HEK293 (cell line): ENCODE measurements around the gene DNTTIP2.

Source experiments
- EGR2 ChIP-seq: fragments of 450-650 bp; formaldehyde crosslinking; IDR thresholded peaks from 2 replicates; pipeline ENCODE4 v1.5.1; 2016; ENCODE audit warnings: low read depth, missing biosample characterization, missing genetic modification characterization
- GLIS1 ChIP-seq: fragments of 450-650 bp; formaldehyde crosslinking; IDR thresholded peaks from 2 replicates; pipeline ENCODE4 v1.5.1; 2016; ENCODE audit warnings: missing biosample characterization, missing genetic modification characterization
- GLIS2 ChIP-seq: fragments of 450-650 bp; formaldehyde crosslinking; IDR thresholded peaks from 2 replicates; pipeline ENCODE4 v1.5.1; 2016; ENCODE audit warnings: missing biosample characterization, missing genetic modification characterization
- HOXA7 ChIP-seq: sonication (generic); formaldehyde crosslinking; IDR thresholded peaks from 2 replicates; pipeline ENCODE4 v1.8.1; 2022; ENCODE audit warnings: missing genetic modification reagents, borderline replicate concordance
- HOXD13 ChIP-seq: sonication (generic); formaldehyde crosslinking; IDR thresholded peaks from 2 replicates; pipeline ENCODE4 v1.8.0; 2022; ENCODE audit warnings: missing genetic modification reagents, borderline replicate concordance
- MZF1 ChIP-seq: fragments of 450-650 bp; formaldehyde crosslinking; IDR thresholded peaks from 2 replicates; pipeline ENCODE4 v1.5.1; 2017; ENCODE audit warnings: missing biosample characterization, missing genetic modification characterization, borderline replicate concordance
- PATZ1 ChIP-seq: fragments of 450-650 bp; formaldehyde crosslinking; IDR thresholded peaks from 2 replicates; pipeline ENCODE4 v1.5.1; 2016; ENCODE audit warnings: missing biosample characterization, missing genetic modification characterization
- PRDM6 ChIP-seq: fragments of 450-650 bp; formaldehyde crosslinking; IDR thresholded peaks from 2 replicates; pipeline ENCODE4 v1.5.1; 2017; ENCODE audit warnings: missing biosample characterization, missing genetic modification characterization
- WT1 ChIP-seq: fragments of 450-650 bp; formaldehyde crosslinking; IDR thresholded peaks from 2 replicates; pipeline ENCODE4 v1.5.1; 2016; ENCODE audit warnings: missing biosample characterization, missing genetic modification characterization
- ZBTB21 ChIP-seq: fragments of 450-650 bp; formaldehyde crosslinking; IDR thresholded peaks from 2 replicates; pipeline ENCODE4 v1.5.1; 2017; ENCODE audit warnings: missing biosample characterization, missing genetic modification characterization
- ZBTB7A ChIP-seq: fragments of 450-650 bp; formaldehyde crosslinking; IDR thresholded peaks from 2 replicates; pipeline ENCODE4 v1.5.1; 2016; ENCODE audit warnings: low read depth, missing biosample characterization, missing genetic modification characterization
- ZNF121 ChIP-seq: fragments of 450-650 bp; formaldehyde crosslinking; IDR thresholded peaks from 2 replicates; pipeline ENCODE4 v1.5.1; 2016; ENCODE audit warnings: missing biosample characterization, missing genetic modification characterization
- ZNF140 ChIP-seq: fragments of 450-650 bp; formaldehyde crosslinking; IDR thresholded peaks from 2 replicates; pipeline ENCODE4 v1.5.1; 2016; ENCODE audit warnings: missing biosample characterization, missing genetic modification characterization
- ZNF157 ChIP-seq: fragments of 450-650 bp; formaldehyde crosslinking; IDR thresholded peaks from 2 replicates; pipeline ENCODE4 v1.5.1; 2016; ENCODE audit warnings: missing biosample characterization, missing genetic modification characterization
- ZNF16 ChIP-seq: fragments of 450-650 bp; formaldehyde crosslinking; IDR thresholded peaks from 2 replicates; pipeline ENCODE4 v1.5.1; 2016; ENCODE audit warnings: low read depth, missing biosample characterization, missing genetic modification characterization
- ZNF175 ChIP-seq: fragments of 450-650 bp; formaldehyde crosslinking; IDR thresholded peaks from 2 replicates; pipeline ENCODE4 v1.5.1; 2016; ENCODE audit warnings: missing biosample characterization, missing genetic modification characterization
- ZNF202 ChIP-seq: fragments of 450-650 bp; formaldehyde crosslinking; IDR thresholded peaks from 2 replicates; pipeline ENCODE4 v1.5.1; 2016; ENCODE audit warnings: missing biosample characterization, missing genetic modification characterization, borderline replicate concordance
- ZNF26 ChIP-seq: fragments of 450-650 bp; formaldehyde crosslinking; IDR thresholded peaks from 2 replicates; pipeline ENCODE4 v1.5.1; 2016; ENCODE audit warnings: missing biosample characterization, missing genetic modification characterization
- ZNF341 ChIP-seq: fragments of 450-650 bp; formaldehyde crosslinking; IDR thresholded peaks from 2 replicates; pipeline ENCODE4; 2016; ENCODE audit warnings: low read depth, missing biosample characterization, missing genetic modification characterization
- ZNF354C ChIP-seq: fragments of 450-650 bp; formaldehyde crosslinking; IDR thresholded peaks from 2 replicates; pipeline ENCODE4 v1.5.1; 2016; ENCODE audit warnings: missing biosample characterization, missing genetic modification characterization, low read depth, borderline replicate concordance
- ZNF433 ChIP-seq: fragments of 450-650 bp; formaldehyde crosslinking; IDR thresholded peaks from 2 replicates; pipeline ENCODE4 v1.5.1; 2016; ENCODE audit warnings: missing biosample characterization, missing genetic modification characterization, low read depth
- ZNF488 ChIP-seq: fragments of 450-650 bp; formaldehyde crosslinking; IDR thresholded peaks from 2 replicates; pipeline ENCODE4 v1.5.1; 2016; ENCODE audit warnings: missing biosample characterization, missing genetic modification characterization
- ZNF510 ChIP-seq: fragments of 450-650 bp; formaldehyde crosslinking; IDR thresholded peaks from 2 replicates; pipeline ENCODE4 v1.5.1; 2018; ENCODE audit warnings: mild to moderate bottlenecking, missing genetic modification characterization, missing biosample characterization; ENCODE audit not compliant: insufficient replicate concordance
- ZNF514 ChIP-seq: fragments of 450-650 bp; formaldehyde crosslinking; IDR thresholded peaks from 2 replicates; pipeline ENCODE4 v1.5.1; 2016; ENCODE audit warnings: missing biosample characterization, missing genetic modification characterization
- ZNF558 ChIP-seq: fragments of 450-650 bp; formaldehyde crosslinking; IDR thresholded peaks from 2 replicates; pipeline ENCODE4 v1.5.1; 2016; ENCODE audit warnings: missing biosample characterization, missing genetic modification characterization
- ZNF561 ChIP-seq: fragments of 450-650 bp; IDR thresholded peaks from 2 replicates; pipeline ENCODE4 v1.5.1; 2018; ENCODE audit warnings: missing biosample characterization, missing genetic modification characterization, borderline replicate concordance
- ZNF645 ChIP-seq: fragments of 450-650 bp; formaldehyde crosslinking; IDR thresholded peaks from 2 replicates; pipeline ENCODE4; 2016; ENCODE audit warnings: missing biosample characterization, missing genetic modification characterization
- ZNF677 ChIP-seq: fragments of 450-650 bp; IDR thresholded peaks from 2 replicates; pipeline ENCODE4 v1.5.0; 2018; ENCODE audit warnings: missing biosample characterization, mild to moderate bottlenecking, missing genetic modification characterization, moderate library complexity
- ZNF777 ChIP-seq: fragments of 450-650 bp; formaldehyde crosslinking; IDR thresholded peaks from 2 replicates; pipeline ENCODE4 v1.5.1; 2017; ENCODE audit warnings: missing biosample characterization, missing genetic modification characterization, borderline replicate concordance
- ZNF785 ChIP-seq: fragments of 450-650 bp; formaldehyde crosslinking; IDR thresholded peaks from 2 replicates; pipeline ENCODE4 v1.5.1; 2016; ENCODE audit warnings: missing biosample characterization, missing genetic modification characterization
- ZSCAN18 ChIP-seq: fragments of 450-650 bp; formaldehyde crosslinking; IDR thresholded peaks from 2 replicates; pipeline ENCODE4 v1.5.1; 2016; ENCODE audit warnings: missing biosample characterization, missing genetic modification characterization
- ZXDB ChIP-seq: fragments of 450-650 bp; formaldehyde crosslinking; IDR thresholded peaks from 2 replicates; pipeline ENCODE4 v1.5.1; 2016; ENCODE audit warnings: missing biosample characterization, missing genetic modification characterization

Gene DNTTIP2

GRCh38 chr1:93909146-93910050, 30.4 kb upstream of the DNTTIP2 start, which contains the start of gene GCLM (continued):
- TF ChIP-seq PATZ1 (tag by site-specific recombination) = peak; percentile 73
- TF ChIP-seq ZNF488 (tag by site-specific recombination) = no peak
- TF ChIP-seq ZNF354C (tag by site-specific recombination) = no peak
- no peak for TF ChIP-seq ZNF777
- TF ChIP-seq ZSCAN18 = no peak
- no peak for TF ChIP-seq ZNF16 (tag by site-specific recombination)
- TF ChIP-seq HOXD13 = no peak
- no peak for TF ChIP-seq ZNF645
- TF ChIP-seq ZNF785 (tag by site-specific recombination) = no peak
- TF ChIP-seq ZNF558 (tag by site-specific recombination) = no peak
- no peak for TF ChIP-seq ZNF202 (tag by site-specific recombination)
- TF ChIP-seq ZNF677 (tag by site-specific recombination) = no peak
- TF ChIP-seq PRDM6 (tag by site-specific recombination) = no peak
- TF ChIP-seq ZNF26 (tag by site-specific recombination) = no peak
- TF ChIP-seq GLIS1 = peak; percentile 73
- TF ChIP-seq EGR2 (tag by site-specific recombination) = peak; percentile 95
- no peak for TF ChIP-seq ZBTB21 (tag by site-specific recombination)
- TF ChIP-seq ZNF561 (tag by site-specific recombination) = peak; percentile 81
- no peak for TF ChIP-seq ZNF157 (tag by site-specific recombination)
- TF ChIP-seq ZNF514 (tag by site-specific recombination) = no peak
- peak; percentile 82 for TF ChIP-seq GLIS2
- no peak for TF ChIP-seq ZNF140
- no peak for TF ChIP-seq ZNF510 (tag by site-specific recombination)
- TF ChIP-seq WT1 (tag by site-specific recombination) = no peak; the same call in 1 of the 2 replicates
- no peak for TF ChIP-seq ZBTB7A (tag by site-specific recombination)
- no peak for TF ChIP-seq ZNF175 (tag by site-specific recombination)
- TF ChIP-seq ZNF341 = no peak
- no peak for TF ChIP-seq ZNF121 (tag by site-specific recombination)
- TF ChIP-seq HOXA7 = no peak
- no peak for TF ChIP-seq MZF1 (tag by site-specific recombination)
- TF ChIP-seq ZXDB (tag by site-specific recombination) = peak; percentile 57; the same call in 1 of the 2 replicates
- TF ChIP-seq ZNF433 = no peak
